DMS53 (cell line): ENCODE measurements around the gene MYL1.

Source experiments
- DNase-seq: peaks from one replicate; lab custom pipeline; 2025; lab: John Stamatoyannopoulos, UW

MYL1 gene

GRCh38 chr2:210267698-210268097 lies 47.3 kb downstream of the MYL1 start:
- DNase-seq = no peak

DNA sequence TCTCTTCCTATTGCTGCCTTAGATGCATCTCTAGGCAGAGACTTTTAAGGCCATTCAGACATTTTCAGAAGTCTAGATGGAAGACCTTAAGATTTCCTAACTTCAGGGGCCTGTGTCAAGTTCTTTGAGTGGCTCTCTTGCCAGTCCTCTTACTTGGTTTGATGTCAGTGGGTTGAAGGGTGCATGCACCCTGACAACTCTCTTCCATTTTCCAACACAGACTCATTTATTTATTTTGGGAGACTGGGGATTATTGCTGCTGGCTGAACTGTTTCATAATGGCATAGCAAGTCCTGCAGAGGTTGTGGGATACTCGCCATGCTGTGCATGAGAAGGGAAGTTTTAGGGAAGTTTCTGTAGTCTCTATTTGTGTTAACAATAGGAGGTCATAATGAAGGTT lies 50.7 kb downstream of the MYL1 start:
- DNase-seq = no peak

GRCh38 chr2:210263841-210264240 lies 51.1 kb downstream of the MYL1 start:
- no peak for DNase-seq

DNA sequence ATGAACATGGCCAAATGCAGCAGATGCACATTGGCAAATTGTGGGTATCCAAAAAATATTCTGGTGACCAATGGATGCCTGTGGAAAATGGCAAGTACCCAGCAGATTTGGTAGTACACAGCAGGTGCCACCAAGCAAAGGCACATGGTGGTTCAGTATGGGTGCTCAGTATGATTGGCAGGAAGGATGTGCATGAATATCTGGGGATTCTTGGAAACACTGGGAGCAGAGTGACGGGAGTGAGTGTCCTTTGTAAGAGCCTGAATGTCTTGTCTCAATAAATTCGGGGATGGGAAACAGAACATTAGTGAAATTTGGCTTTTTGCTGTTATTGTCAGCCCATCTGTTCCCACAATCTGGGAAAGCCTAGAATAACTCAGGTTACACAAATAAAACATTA lies 52.9 kb downstream of the MYL1 start:
- no peak for DNase-seq

- DNase-seq = no peak
Observed at GRCh38 chr2:210259687-210260086, 55.3 kb downstream of the MYL1 start.

GRCh38 chr2:210252699-210253606 lies 62.0 kb downstream of the MYL1 start:
- no peak for DNase-seq

DNA sequence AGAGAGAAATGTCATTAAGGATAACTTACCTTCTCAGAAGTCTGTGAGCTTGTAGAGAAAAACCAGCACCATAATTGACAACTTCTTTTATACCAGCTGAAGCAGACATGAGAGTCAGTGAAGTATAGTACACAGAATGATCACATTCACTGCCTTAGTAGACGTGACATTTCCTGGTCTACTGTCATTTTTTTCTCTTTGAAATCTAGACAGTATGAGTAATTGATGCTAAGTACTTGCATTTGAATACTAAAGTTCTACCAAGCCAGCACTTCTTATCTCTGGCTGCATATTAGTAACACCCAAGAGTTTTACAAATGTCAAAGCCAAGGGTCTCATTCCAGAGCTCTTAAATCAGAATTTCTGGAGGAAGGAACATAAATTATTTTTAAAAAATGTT lies 64.4 kb downstream of the MYL1 start:
- peak; percentile 11 for DNase-seq
